K562 (cell line): ENCODE data around the gene CD46. TPM values are rescaled to one million over a fixed set of nuclear protein-coding genes. Genes with fewer than 3 reads are reported as not detected.
A peak's percentile ranks its signal among the peaks of the same experiment; 100 is the strongest.

Source experiments
- GABPB1 ChIP-seq: sonication (generic); formaldehyde crosslinking; IDR thresholded peaks from 2 replicates; pipeline ENCODE4 v1.8.0; 2022; ENCODE audit warnings: mild to moderate bottlenecking, missing genetic modification reagents
- KLF13 ChIP-seq: fragments of 450-650 bp; IDR thresholded peaks from 2 replicates; pipeline ENCODE4 v1.6.1; 2016; ENCODE audit warnings: missing genetic modification characterization, low read depth, mild to moderate bottlenecking, missing compliant biosample characterization, moderate library complexity, borderline replicate concordance
- POLR2AphosphoS2 ChIP-seq: IDR thresholded peaks from 2 replicates; pipeline ENCODE4 v1.6.1; 2012; ENCODE audit warnings: low read length, improper control_type of control experiment
- RAD21 ChIP-seq, 2 experiments: fragments of 250-450 bp in 1 of 2; fragments of 450-650 bp in 1 of 2; sonication (Bioruptor Pico) in 1 of 2; formaldehyde crosslinking in 1 of 2; IDR thresholded peaks in 1 of 2; conservative IDR thresholded peaks in 1 of 2; 2 replicates each; pipeline versions ENCODE4 v1.4.0 to v1.8.0; 2020 to 2022; ENCODE audit warnings: mild to moderate bottlenecking in 2 of 2, moderate library complexity in 1 of 2
- ZBTB11 ChIP-seq, 3 experiments: fragments of 200-800 bp in 1 of 3; fragments of 250-450 bp in 1 of 3; fragments of 450-650 bp in 1 of 3; sonication (Bioruptor Pico) in 1 of 3; sonication (Bioruptor generic) in 1 of 3; formaldehyde crosslinking in 1 of 3; IDR thresholded peaks; 2 replicates each; pipeline versions ENCODE4 v1.6.1 to v1.8.0; 2016 to 2022; ENCODE audit warnings: mild to moderate bottlenecking in 2 of 3, missing genetic modification characterization in 2 of 3, missing compliant biosample characterization in 1 of 3, moderate library complexity in 1 of 3
- ZBTB33 ChIP-seq: sonication (generic); formaldehyde crosslinking; IDR thresholded peaks from 2 replicates; pipeline ENCODE4 v1.8.1; 2023; ENCODE audit warnings: mild to moderate bottlenecking, missing genetic modification reagents
- polyA plus RNA-seq, 8 experiments: library from polyadenylated mRNA; depleted of rRNA in 4 of 8; stranded (reverse) in 5 of 8; unstranded in 3 of 8; fragments of >200 nt; fragmentation: Nextera tagmentation in 2 of 8; fragmentation: Illumina TruSeq in 1 of 8; extraction: Ambion mirVana in 2 of 8; extraction: Trizol in 1 of 8; gene quantifications; 2 replicates each; pipeline versions ENCODE4 v1.2.1 to v1.2.3, GENCODE V29; 2011 to 2014; ENCODE audit warnings: inconsistent platforms in 1 of 8, missing spikeins in 1 of 8
- total RNA-seq, 7 experiments: library from RNA; depleted of rRNA in 6 of 7; stranded (reverse); fragments of >200 nt in 6 of 7; fragmentation: Illumina TruSeq in 2 of 7; extraction: Trizol in 2 of 7; gene quantifications; 2 replicates each; pipeline versions ENCODE4 v1.2.1 to v1.2.3, GENCODE V29; 2011 to 2021; ENCODE audit warnings: low replicate concordance in 1 of 7
- TF ChIP-seq, protein P1 (sequence below): fragments of 450-650 bp; IDR thresholded peaks from 2 replicates; pipeline ENCODE4 v1.6.1; 2017; ENCODE audit warnings: antibody characterized with exemption, mild to moderate bottlenecking
- TF ChIP-seq, protein P2 (sequence below): sonication (generic); formaldehyde crosslinking; IDR thresholded peaks from 2 replicates; pipeline ENCODE4 v1.8.0; 2022; ENCODE audit warnings: missing genetic modification reagents, mild to moderate bottlenecking, moderate library complexity, borderline replicate concordance

Gene CD46
- total and polyA plus RNA-seq, 9 of the 15 experiments (the other 6 are each of a cell fraction or from before 2014, with no cell fraction given), result 87.9 to 374 (median 156) TPM

DNA sequence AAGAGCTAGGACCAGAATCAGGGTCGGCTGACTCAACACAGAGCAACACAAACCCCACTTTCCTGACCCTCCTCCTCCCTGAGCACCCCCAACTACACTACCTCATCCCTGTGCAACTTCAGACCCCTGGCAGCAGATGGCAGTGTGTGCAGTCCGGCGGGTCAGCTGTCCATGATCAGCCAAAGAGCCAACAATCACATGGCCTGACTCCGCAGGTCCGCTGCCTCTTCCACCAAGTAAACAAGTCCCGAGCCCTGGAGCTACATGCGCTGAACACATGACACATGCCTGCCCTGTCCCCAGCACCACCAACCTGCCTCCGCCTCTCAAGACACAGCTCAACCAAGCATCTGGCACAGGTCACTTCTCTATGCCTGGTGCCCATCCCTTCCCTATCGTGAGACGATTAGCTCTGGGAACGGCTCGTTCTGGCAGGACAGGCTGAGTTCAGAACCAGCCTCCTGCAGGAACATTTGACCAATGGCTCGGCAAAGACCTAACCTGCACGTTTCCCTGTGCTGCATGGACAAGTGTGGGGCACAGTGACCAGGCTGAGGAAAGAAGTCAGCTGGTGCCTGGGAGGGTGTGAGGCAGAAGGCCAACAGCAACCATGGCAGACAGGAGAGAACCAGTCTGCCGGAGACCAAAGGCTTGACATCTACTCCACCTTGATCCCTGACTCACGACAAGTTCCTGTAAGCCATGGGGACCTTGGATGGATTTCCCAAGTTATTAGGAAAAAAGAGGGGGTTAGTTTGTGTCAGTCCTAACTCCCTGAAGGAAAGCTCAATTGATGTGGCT, 60.3 kb downstream of the CD46 start (continued):
- TF ChIP-seq RAD21 (CRISPR knock-in tag; conservative IDR thresholded peaks at IDR 0.05 in 1 of 2, IDR thresholded peaks at IDR 0.05 in 1 of 2) (peak; percentile 71 to 82), GABPB1 (CRISPR knock-in tag) (peak; percentile 12; the same call in 1 of the 2 replicates), ZBTB11 (CRISPR knock-in tag; IDR thresholded peaks at IDR 0.05) (peak in 1 of 3 experiments; percentile 20; a peak in 1 of 6 replicates), POLR2AphosphoS2 (no peak), ZBTB33 (peak; percentile 95), KLF13 (tag) (no peak)
- TF ChIP-seq, protein P1, sequence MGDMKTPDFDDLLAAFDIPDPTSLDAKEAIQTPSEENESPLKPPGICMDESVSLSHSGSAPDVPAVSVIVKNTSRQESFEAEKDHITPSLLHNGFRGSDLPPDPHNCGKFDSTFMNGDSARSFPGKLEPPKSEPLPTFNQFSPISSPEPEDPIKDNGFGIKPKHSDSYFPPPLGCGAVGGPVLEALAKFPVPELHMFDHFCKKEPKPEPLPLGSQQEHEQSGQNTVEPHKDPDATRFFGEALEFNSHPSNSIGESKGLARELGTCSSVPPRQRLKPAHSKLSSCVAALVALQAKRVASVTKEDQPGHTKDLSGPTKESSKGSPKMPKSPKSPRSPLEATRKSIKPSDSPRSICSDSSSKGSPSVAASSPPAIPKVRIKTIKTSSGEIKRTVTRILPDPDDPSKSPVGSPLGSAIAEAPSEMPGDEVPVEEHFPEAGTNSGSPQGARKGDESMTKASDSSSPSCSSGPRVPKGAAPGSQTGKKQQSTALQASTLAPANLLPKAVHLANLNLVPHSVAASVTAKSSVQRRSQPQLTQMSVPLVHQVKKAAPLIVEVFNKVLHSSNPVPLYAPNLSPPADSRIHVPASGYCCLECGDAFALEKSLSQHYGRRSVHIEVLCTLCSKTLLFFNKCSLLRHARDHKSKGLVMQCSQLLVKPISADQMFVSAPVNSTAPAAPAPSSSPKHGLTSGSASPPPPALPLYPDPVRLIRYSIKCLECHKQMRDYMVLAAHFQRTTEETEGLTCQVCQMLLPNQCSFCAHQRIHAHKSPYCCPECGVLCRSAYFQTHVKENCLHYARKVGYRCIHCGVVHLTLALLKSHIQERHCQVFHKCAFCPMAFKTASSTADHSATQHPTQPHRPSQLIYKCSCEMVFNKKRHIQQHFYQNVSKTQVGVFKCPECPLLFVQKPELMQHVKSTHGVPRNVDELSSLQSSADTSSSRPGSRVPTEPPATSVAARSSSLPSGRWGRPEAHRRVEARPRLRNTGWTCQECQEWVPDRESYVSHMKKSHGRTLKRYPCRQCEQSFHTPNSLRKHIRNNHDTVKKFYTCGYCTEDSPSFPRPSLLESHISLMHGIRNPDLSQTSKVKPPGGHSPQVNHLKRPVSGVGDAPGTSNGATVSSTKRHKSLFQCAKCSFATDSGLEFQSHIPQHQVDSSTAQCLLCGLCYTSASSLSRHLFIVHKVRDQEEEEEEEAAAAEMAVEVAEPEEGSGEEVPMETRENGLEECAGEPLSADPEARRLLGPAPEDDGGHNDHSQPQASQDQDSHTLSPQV, result peak; percentile 86
- TF ChIP-seq, protein P2, sequence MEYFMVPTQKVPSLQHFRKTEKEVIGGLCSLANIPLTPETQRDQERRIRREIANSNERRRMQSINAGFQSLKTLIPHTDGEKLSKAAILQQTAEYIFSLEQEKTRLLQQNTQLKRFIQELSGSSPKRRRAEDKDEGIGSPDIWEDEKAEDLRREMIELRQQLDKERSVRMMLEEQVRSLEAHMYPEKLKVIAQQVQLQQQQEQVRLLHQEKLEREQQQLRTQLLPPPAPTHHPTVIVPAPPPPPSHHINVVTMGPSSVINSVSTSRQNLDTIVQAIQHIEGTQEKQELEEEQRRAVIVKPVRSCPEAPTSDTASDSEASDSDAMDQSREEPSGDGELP (CRISPR knock-in tag), result peak; percentile 94
- TF ChIP-seq, all 486 proteins: peak for 65
